Loucy (cell line): ENCODE results near the gene VSTM2L.

ENCODE experiments used
- H2AFZ ChIP-seq: fragments of 200-600 bp; sonication (generic); 2 replicates; pipeline ENCODE4 v1.6.0; 2016; ENCODE audit warnings: antibody characterized with exemption, mild to moderate bottlenecking, low read length, moderate library complexity
- H3F3A ChIP-seq: fragments of 200-600 bp; 2 replicates; pipeline ENCODE4 v1.6.0; 2016; ENCODE audit warnings: antibody characterized with exemption, low read depth, mild to moderate bottlenecking
- H3K27me3 ChIP-seq: fragments of 200-600 bp; sonication (generic); 2 replicates; pipeline ENCODE4 v1.6.1; 2014; ENCODE audit warnings: low read length, mild to moderate bottlenecking; ENCODE audit not compliant: insufficient read depth, poor library complexity, severe bottlenecking
- H3K36me3 ChIP-seq: fragments of 200-600 bp; sonication (generic); 2 replicates; pipeline ENCODE4 v1.6.1; 2016; ENCODE audit warnings: low read length; ENCODE audit not compliant: insufficient read depth
- H3K4me1 ChIP-seq: fragments of 200-600 bp; sonication (generic); 2 replicates; pipeline ENCODE4 v1.5.1; 2014; ENCODE audit warnings: low read length, mild to moderate bottlenecking; ENCODE audit not compliant: insufficient read depth, poor library complexity, severe bottlenecking
- H3K4me2 ChIP-seq: fragments of 200-600 bp; sonication (generic); 2 replicates; pipeline ENCODE4 v1.6.0; 2014; ENCODE audit warnings: antibody characterized with exemption, low read length, low read depth, mild to moderate bottlenecking; ENCODE audit not compliant: poor library complexity, severe bottlenecking
- H3K4me3 ChIP-seq: fragments of 200-600 bp; sonication (generic); 2 replicates; pipeline ENCODE4 v1.5.1; 2014; ENCODE audit warnings: low read length, mild to moderate bottlenecking, mixed read lengths; ENCODE audit not compliant: poor library complexity, severe bottlenecking
- H3K79me2 ChIP-seq: fragments of 200-600 bp; sonication (generic); 2 replicates; pipeline ENCODE4 v1.6.1; 2014; ENCODE audit warnings: low read length; ENCODE audit not compliant: insufficient read depth
- H3K9ac ChIP-seq: fragments of 200-600 bp; sonication (generic); 2 replicates; pipeline ENCODE4 v1.6.0; 2014; ENCODE audit warnings: mild to moderate bottlenecking, low read depth, low read length, moderate library complexity; ENCODE audit not compliant: poor library complexity, severe bottlenecking
- H3K9me2 ChIP-seq: fragments of 200-600 bp; sonication (generic); replicated peaks from 2 replicates; pipeline ENCODE4 v1.6.1; 2016; ENCODE audit warnings: low read depth, low read length, mixed read lengths
- H3K9me3 ChIP-seq: fragments of 200-600 bp; sonication (generic); 2 replicates; pipeline ENCODE4 v1.6.1; 2014; ENCODE audit warnings: mild to moderate bottlenecking, antibody characterized with exemption, low read length, low read depth; ENCODE audit not compliant: insufficient read depth
- H4K20me1 ChIP-seq: fragments of 200-600 bp; sonication (generic); 2 replicates; pipeline ENCODE4 v1.6.0; 2014; ENCODE audit warnings: antibody characterized with exemption, low read length, mild to moderate bottlenecking; ENCODE audit not compliant: insufficient read depth, poor library complexity, severe bottlenecking
- CTCF ChIP-seq: fragments of 200-600 bp; sonication (generic); conservative IDR thresholded peaks from 2 replicates; pipeline ENCODE4 v1.5.1; 2014; ENCODE audit warnings: mild to moderate bottlenecking, antibody characterized with exemption, low read length
- EZH2phosphoT487 ChIP-seq: fragments of 200-600 bp; IDR thresholded peaks from 2 replicates; pipeline ENCODE4 v1.6.1; 2018; ENCODE audit warnings: antibody characterized with exemption, mild to moderate bottlenecking, moderate library complexity, borderline replicate concordance

VSTM2L gene

GRCh38 chr20:37864298-37864697 is 38.6 kb upstream of the VSTM2L start:
- Histone ChIP-seq H3K9me3 (no peaks in the 10 kb centered on the region), H3K4me2 (no peak overlapping the region), H3K36me3 (peaks cover 67% of the 10 kb centered on the region), H3F3A (no peaks in the 10 kb centered on the region), H3K79me2 (no peaks in the 10 kb centered on the region), H3K9ac (no peak overlapping the region), H3K4me3 (no peak overlapping the region), H3K4me1 (no peaks in the 10 kb centered on the region), H3K27me3 (no peaks in the 10 kb centered on the region), H2AFZ (no peak overlapping the region), H3K9me2 (no peaks in the 10 kb centered on the region), H4K20me1 (no peaks in the 10 kb centered on the region)
- TF ChIP-seq CTCF (no peak), EZH2phosphoT487 (no peak)

GRCh38 chr20:37866051-37866450 is 36.9 kb upstream of the VSTM2L start:
- no peaks in the 10 kb centered on the region for H3K4me1 ChIP-seq
- TF ChIP-seq EZH2phosphoT487 (no peak), CTCF (no peak)

GRCh38 chr20:37867289-37868195 is 35.4 kb upstream of the VSTM2L start:
- Histone ChIP-seq H3K4me3 (no peak overlapping the region), H3K9me2 (no peaks in the 10 kb centered on the region), H3K9me3 (no peaks in the 10 kb centered on the region), H2AFZ (no peak overlapping the region), H3K4me2 (no peak overlapping the region), H3K27me3 (no peaks in the 10 kb centered on the region), H3K9ac (no peak overlapping the region), H3F3A (no peaks in the 10 kb centered on the region), H3K4me1 (no peaks in the 10 kb centered on the region), H3K79me2 (no peaks in the 10 kb centered on the region), H4K20me1 (no peaks in the 10 kb centered on the region), H3K36me3 (peaks cover 66% of the 10 kb centered on the region; the same call in 1 of the 2 replicates)
- TF ChIP-seq EZH2phosphoT487: no peak
- TF ChIP-seq CTCF: no peak

More at GRCh38 chr20:37866051-37866450, 36.9 kb upstream of the VSTM2L start:
- peaks cover 65% of the 10 kb centered on the region; the same call in 1 of the 2 replicates for H3K36me3 ChIP-seq
- no peak overlapping the region for H2AFZ ChIP-seq
- no peaks in the 10 kb centered on the region for H4K20me1 ChIP-seq
- no peaks in the 10 kb centered on the region for H3K79me2 ChIP-seq
- no peaks in the 10 kb centered on the region for H3F3A ChIP-seq
- no peak overlapping the region for H3K4me3 ChIP-seq
- H3K9me3 ChIP-seq: no peaks in the 10 kb centered on the region
- no peaks in the 10 kb centered on the region for H3K9me2 ChIP-seq
- H3K4me2 ChIP-seq: no peak overlapping the region
- H3K27me3 ChIP-seq: no peaks in the 10 kb centered on the region
- H3K9ac ChIP-seq: no peak overlapping the region
